GM18873 (cell line): ENCODE data around the gene SLC6A7.

ENCODE experiments used
- ATAC-seq: cut with Tn5 transposase; IDR thresholded peaks from one replicate; pipeline ENCODE4 v1.9.1; 2021; ENCODE audit warnings: mild to moderate bottlenecking, moderate library complexity, moderate number of reproducible peaks; ENCODE audit not compliant: unreplicated experiment, low FRiP score

The SLC6A7 gene

DNA sequence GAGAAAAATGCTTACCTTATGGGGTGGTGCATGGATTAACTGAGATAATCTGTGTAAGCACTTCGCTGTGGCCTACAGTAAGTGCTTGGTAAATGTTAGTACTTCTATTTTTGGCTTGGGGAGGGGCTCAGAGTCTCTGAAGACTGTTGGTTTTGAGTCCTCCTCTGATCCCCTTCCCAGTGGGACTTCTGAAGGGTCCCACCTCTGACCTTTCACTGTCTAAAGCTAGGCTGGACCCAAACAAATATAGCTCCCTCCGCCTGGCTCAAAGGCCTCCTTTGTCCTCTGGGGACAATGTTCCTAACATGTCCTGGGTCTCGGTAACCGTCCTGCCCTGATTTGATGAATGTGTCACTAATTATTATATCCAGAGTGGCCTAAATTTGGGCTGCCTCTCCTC lies 64.9 kb downstream of the SLC6A7 start:
- no peak for ATAC-seq

DNA sequence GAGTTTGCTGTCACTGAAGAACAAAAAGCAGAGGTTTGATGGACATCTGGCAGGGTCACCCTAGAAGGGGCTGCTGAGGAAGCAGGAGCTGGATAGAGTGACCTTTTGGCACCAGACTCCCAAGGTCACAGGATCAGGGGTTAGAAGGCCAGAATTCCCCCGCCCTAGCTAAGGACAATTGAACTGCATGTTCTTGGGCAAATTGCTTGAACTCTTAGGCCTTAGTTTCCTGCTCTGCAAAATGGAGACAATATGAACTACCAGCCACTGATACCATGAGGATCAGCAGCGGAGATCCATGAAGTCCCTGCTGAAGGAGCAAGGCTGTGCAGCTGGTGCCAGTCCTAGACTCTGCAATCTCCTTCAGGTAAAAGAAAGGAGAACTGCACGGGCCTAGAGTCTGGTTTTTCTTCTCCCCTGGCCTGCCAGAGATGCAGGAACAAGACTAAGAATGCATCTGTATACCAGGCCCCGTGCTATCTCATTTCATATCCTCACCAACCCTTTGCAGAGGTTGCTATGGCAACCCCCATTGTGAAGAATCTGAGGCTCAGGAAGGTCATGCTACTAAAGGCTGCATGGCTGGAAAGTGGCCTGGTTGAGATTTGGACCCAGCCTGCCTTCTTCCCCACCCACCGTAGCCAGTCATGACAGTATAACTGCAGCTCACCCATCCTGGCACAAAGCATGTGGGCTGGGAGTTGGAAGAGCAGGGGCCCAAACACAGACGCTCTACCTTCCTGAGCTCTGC lies 66.0 kb downstream of the SLC6A7 start:
- ATAC-seq: no peak

DNA sequence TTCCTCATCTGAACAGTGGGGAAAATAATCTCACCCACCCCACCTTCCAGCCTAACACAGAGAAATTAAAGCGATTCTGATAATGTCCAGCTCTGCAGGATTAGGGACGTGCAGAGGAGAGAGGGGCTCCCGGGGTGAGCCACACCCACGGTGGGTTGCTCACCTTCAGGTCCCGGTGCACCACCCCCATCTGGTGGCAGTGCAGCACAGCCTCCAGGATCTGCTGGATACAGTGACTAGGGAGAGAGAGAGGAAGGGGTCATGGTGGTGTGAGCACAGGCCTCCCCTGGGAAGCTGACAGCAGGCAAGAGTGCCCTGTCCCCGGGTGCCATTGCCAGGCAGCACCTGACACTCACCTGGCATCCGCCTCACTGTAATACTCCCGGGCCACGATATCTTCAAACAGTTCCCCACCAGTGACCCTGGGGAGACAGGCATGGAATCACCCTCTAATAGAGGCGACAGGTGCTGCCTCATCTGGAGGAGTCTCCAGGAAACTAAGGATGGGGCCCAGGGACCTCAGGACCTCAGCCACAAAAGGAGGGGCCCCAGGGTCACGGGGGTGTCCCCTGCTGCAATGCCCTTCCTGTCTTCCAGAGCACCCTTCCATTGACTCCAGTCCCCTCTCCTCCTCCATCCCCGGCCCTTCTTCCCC lies 66.7 kb downstream of the SLC6A7 start:
- ATAC-seq: no peak

DNA sequence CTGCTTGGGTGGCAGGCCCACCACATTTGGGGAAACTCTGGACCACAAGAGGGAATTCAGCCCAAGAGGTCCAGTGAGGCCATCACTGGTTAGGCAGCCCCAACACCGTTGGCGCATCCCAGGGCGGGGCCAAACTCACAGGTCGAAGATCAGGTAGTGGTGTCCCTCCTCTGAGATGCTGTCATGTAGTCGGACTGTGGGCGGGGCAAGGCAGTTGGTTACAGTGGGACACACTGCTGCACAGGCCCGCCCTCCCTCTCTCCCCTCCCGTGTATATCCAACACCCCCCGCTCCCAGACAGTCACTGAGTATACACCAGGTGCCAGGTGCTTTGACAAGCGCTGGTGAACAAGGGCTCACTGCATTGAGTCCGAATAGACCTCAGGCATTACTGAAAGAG lies 67.6 kb downstream of the SLC6A7 start:
- ATAC-seq: no peak

DNA sequence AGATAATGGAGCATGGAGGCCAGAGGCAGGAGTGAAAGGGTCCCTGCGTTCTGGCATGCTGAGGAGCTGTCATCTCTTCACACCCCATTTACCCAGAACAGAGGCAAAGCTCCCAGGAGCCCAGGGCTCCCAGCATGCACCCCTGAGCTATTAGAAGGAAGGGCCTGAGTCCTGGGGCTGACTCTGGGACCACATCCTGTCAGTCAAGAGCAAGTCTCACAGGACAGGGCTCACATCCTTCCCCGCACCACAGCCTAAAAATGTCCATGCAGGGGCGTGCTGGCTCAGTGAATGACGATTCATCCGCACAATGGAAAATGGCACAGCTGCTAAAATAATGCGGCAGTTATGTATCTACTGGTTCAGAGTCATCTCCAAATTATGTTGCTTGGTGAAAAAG lies 68.3 kb downstream of the SLC6A7 start:
- ATAC-seq: no peak
